NCI-H226 (cell line): ENCODE measurements around the gene NRDC.
"Not testable (repeated sequence)": the region's sequence is repeated elsewhere in the genome, so short reads cannot be mapped to it uniquely, and the experiment has no call there.

Source experiments
- DNase-seq: peaks from one replicate; pipeline ENCODE4 v3.0.0-alpha.2; 2015

The NRDC gene

GRCh38 chr1:51840182-51840581, 38.3 kb downstream of the NRDC start:
- DNase-seq: no peak

- no peak for DNase-seq
These were observed 39.4 kb downstream of the NRDC start for GRCh38 chr1:51839094-51839493.

GRCh38 chr1:51837243-51837642, 41.3 kb downstream of the NRDC start:
- no peak for DNase-seq

GRCh38 chr1:51833700-51834099, 44.8 kb downstream of the NRDC start:
- DNase-seq: no peak

- DNase-seq: peak; percentile 13
These were observed 49.5 kb downstream of the NRDC start for GRCh38 chr1:51829058-51829457.

GRCh38 chr1:51819810-51820209, 58.7 kb downstream of the NRDC start:
- no peak for DNase-seq

GRCh38 chr1:51819021-51819420, 59.5 kb downstream of the NRDC start:
- DNase-seq: not testable (repeated sequence)

GRCh38 chr1:51818487-51818886, 60.0 kb downstream of the NRDC start:
- DNase-seq: no peak

- DNase-seq: no peak
These were observed 64.0 kb downstream of the NRDC start for GRCh38 chr1:51814513-51814912.

GRCh38 chr1:51799372-51799771, 79.2 kb downstream of the NRDC start:
- no peak for DNase-seq

- no peak for DNase-seq
These were observed 83.7 kb downstream of the NRDC start for GRCh38 chr1:51794868-51795267.

GRCh38 chr1:51794260-51794659, 84.3 kb downstream of the NRDC start:
- no peak for DNase-seq

GRCh38 chr1:51792864-51793263, 85.7 kb downstream of the NRDC start:
- DNase-seq: no peak

GRCh38 chr1:51791888-51792287, 86.6 kb downstream of the NRDC start:
- DNase-seq: no peak

GRCh38 chr1:51790385-51790784, 88.1 kb downstream of the NRDC start:
- no peak for DNase-seq

- DNase-seq: no peak
These were observed 89.2 kb downstream of the NRDC start for GRCh38 chr1:51789342-51789741.

- no peak for DNase-seq
These were observed 89.6 kb downstream of the NRDC start for GRCh38 chr1:51788938-51789337.

GRCh38 chr1:51784997-51785421, 93.5 kb downstream of the NRDC start:
- no peak for DNase-seq

- no peak for DNase-seq
These were observed 97.6 kb downstream of the NRDC start for GRCh38 chr1:51780927-51781326.

- DNase-seq: no peak
These were observed 102.1 kb downstream of the NRDC start for GRCh38 chr1:51776408-51776807.

- DNase-seq: peak; percentile 24
These were observed 109.4 kb downstream of the NRDC start for GRCh38 chr1:51768971-51769588.

- no peak for DNase-seq
These were observed 117.2 kb downstream of the NRDC start for GRCh38 chr1:51761351-51761750.

- no peak for DNase-seq
These were observed 117.7 kb downstream of the NRDC start for GRCh38 chr1:51760872-51761271.

- DNase-seq: no peak
These were observed 120.2 kb downstream of the NRDC start for GRCh38 chr1:51758310-51758709.

GRCh38 chr1:51756290-51756689, 122.2 kb downstream of the NRDC start:
- DNase-seq: no peak

GRCh38 chr1:51755437-51755836, 123.1 kb downstream of the NRDC start:
- DNase-seq: no peak
